ENCODE measurements around the gene RGPD6. TPM values are rescaled to one million over a fixed set of nuclear protein-coding genes. Genes with fewer than 3 reads are reported as not detected.
"Not testable (repeated sequence)": the region's sequence is repeated elsewhere in the genome, so short reads cannot be mapped to it uniquely, and the experiment has no call there.

The RGPD6 gene
- total RNA-seq (100 to 1,000 TPM in 1 of 5 donors, 10 to 100 TPM in 4; 36.2 to 181 (median 44.6) TPM), polyA plus RNA-seq (1 to 10 TPM; 2.3 to 5.8 (median 2.4) TPM)
- long read RNA-seq, donor 1, partial matches to known transcripts: 5 of 5 reads
- long read RNA-seq, donor 1, other reads (novel, unspliced or antisense): 0 of 5 reads
- long read RNA-seq, donor 2: 0 reads
- long read RNA-seq, donor 3, full-length matches to known transcripts: 1 of 1 reads
- long read RNA-seq, donor 3, partial matches to known transcripts: 0 of 1 reads
- long read RNA-seq, donor 3, other reads (novel, unspliced or antisense): 0 of 1 reads
- long read RNA-seq, donor 4: 0 reads
- long read RNA-seq, donor 5: 0 reads
- long read RNA-seq, donor 6: 0 reads
- long read RNA-seq, donor 7: 0 reads
- long read RNA-seq, donor 8: 0 reads
- long read RNA-seq, donor 9: 0 reads
- long read RNA-seq, donor 10: 0 reads

GRCh38 chr2:110576763-110577416 lies at the start of gene RGPD6:
RGPD6 (minus strand) TSS chr2:110577222; CDS start chr2:110577024, 198 bp downstream.
- H3K4me1 ChIP-seq; H3K9me3 ChIP-seq; H3K27ac ChIP-seq; H3K27me3 ChIP-seq; H3K4me3 ChIP-seq; intact Hi-C loops (cut with DNase I; ENCODE audit: low total_unique reads); DNase-seq; H3K36me3 ChIP-seq: not testable (repeated sequence)
- no CpG with 5 or more reads among the region's 70 CpGs for WGBS, 5 donors

- DNase-seq; H3K9me3 ChIP-seq; H3K4me1 ChIP-seq; intact Hi-C loops (cut with DNase I; ENCODE audit: low total_unique reads); H3K4me3 ChIP-seq; H3K27ac ChIP-seq; H3K36me3 ChIP-seq; H3K27me3 ChIP-seq: not testable (repeated sequence)
- 42 to 63% (median 50%) methylated on average over 1 of the region's 9 CpGs for WGBS, 5 donors
These were observed 42.4 kb upstream of the RGPD6 start for GRCh38 chr2:110619326-110619939.

DNA sequence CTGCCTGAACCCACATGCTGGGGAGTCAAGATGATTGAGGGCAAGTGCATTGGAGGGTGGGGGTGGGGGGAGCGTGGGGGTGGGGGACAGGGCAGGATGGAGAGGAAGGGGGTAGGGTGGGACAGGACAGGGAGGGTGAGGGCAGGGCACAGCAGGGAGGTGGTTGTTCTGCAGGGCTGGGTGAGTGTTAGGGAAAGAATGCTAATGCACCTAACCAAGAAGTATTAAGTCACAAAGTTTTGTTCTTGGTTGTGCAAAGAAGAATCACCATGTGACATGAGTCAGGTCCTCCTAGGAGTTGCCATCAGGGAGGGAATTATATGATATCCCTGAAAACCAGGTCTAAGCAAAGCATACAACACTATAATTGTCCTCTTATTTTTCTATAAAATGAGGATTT lies 36.9 kb upstream of the RGPD6 start:
- DNase-seq; H3K9me3 ChIP-seq; H3K27ac ChIP-seq; intact Hi-C loops (cut with DNase I; ENCODE audit: low total_unique reads); H3K4me3 ChIP-seq; H3K36me3 ChIP-seq; H3K4me1 ChIP-seq; H3K27me3 ChIP-seq: not testable (repeated sequence)
- WGBS, 5 donors: no CpG with 5 or more reads among the region's 1 CpG

DNA sequence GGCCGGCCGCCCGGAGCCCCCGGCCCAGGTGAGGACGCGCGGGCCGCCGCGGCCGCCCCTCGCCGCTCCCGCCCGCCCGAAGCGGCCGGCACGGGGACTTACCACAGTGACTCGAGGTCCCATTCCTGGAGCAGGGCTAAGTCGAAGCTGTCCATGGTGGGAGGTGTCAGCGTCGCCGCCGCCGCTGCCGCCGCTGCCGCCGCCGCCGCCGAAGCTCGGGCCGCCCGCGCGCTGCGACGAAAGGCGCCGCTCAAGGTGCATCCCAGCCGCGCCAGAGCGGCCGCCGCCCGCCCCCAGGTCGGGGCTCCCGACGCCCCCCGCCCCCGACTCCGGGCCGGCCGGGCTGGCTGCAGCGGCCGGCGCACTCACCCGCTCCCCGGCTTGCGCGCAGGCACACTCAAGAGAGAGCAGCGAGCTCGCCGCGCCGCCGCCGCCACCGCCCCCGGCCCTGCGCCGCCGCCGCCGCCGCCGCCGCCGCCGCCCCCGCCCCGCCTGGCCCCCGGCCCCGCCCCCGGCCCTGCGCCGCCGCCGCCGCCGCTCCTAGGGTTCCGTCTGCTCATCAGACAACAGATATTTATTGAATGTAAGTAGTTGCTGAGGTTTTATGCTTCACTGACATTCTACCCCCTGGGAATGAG lies 33.7 kb upstream of the RGPD6 start:
- H3K4me1 ChIP-seq; intact Hi-C loops (cut with DNase I; ENCODE audit: low total_unique reads); H3K27me3 ChIP-seq; H3K27ac ChIP-seq; H3K9me3 ChIP-seq; H3K36me3 ChIP-seq: not testable (repeated sequence)
- H3K4me3 ChIP-seq: peak overlapping the region in 3 of 4 donors; percentile 11 to 24 (median 21)
- DNase-seq: peak; percentile 14 to 25
- 0 to 1% (median 0%) methylated on average over 1 to 47 of the region's 94 CpGs; no CpG with 5 or more reads in 2 of the 5 donors for WGBS, 5 donors

GRCh38 chr2:110609843-110610612 lies 33.0 kb upstream of the RGPD6 start:
- 0 to 5% (median 1%) methylated on average over 5 to 23 of the region's 45 CpGs; no CpG with 5 or more reads in 1 of the 5 donors for WGBS, 5 donors
- H3K4me1 ChIP-seq; H3K27ac ChIP-seq; H3K36me3 ChIP-seq; DNase-seq; H3K27me3 ChIP-seq; intact Hi-C loops (cut with DNase I; ENCODE audit: low total_unique reads); H3K9me3 ChIP-seq: not testable (repeated sequence)
- peak overlapping the region in 3 of 4 donors; percentile 11 to 24 (median 21) for H3K4me3 ChIP-seq

- H3K36me3 ChIP-seq; DNase-seq; H3K27me3 ChIP-seq; H3K4me1 ChIP-seq; H3K9me3 ChIP-seq; intact Hi-C loops (cut with DNase I; ENCODE audit: low total_unique reads); H3K4me3 ChIP-seq; H3K27ac ChIP-seq: not testable (repeated sequence)
- no CpG with 5 or more reads among the region's 8 CpGs for WGBS, 5 donors
These were observed 31.9 kb upstream of the RGPD6 start for GRCh38 chr2:110608788-110609502.

DNA sequence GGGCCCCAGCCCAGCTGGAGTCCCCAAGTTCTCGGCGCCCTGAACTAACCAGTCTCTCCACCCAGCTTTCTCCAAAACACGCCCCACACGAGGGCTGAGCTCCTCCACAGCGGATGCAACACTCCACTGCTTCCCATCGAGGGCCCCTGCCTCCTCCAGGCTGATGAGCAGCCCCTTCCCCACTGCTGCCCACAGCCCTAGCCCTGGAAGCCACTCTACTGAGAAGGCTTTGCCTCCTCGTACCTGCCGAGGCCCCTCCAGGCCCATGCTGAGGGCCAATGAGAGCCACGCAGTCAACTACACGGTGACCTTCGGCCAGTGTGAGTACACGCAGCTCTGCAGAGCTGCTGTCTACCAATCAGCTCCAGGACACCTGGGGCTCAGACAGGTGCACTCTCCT lies 28.0 kb upstream of the RGPD6 start:
- intact Hi-C loops (cut with DNase I; ENCODE audit: low total_unique reads): not testable (repeated sequence)

DNA sequence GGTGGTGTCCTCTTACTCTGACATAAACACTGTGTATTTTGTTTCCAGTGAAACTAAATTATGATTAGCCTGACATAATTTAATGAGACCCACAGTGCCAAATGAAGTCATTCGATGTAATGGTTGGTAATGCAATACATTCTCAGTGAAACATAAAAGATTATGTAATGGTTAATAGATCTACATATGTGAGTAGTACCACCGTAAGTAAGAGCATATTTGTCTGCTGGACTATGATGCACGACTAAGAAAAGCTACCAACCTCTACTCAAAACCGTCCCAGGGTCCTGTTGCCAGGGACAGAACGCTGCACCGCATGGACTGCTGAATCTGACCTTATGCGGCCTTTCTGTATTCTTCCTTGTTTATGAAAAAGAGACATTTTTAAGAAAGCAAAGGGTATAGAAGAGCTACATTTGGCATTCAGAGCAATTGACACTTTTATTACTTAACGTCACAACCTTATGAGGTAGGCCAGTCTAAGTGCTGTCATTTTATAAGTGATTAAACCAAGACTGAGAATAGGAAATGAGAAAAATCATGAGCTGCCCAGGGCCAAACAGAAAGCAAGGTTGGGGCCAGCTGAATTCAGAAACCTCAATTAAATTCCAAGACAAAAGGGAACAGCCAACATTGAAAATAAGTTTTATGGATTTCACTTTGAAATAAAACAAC lies 27.0 kb upstream of the RGPD6 start:
- H3K27me3 ChIP-seq; H3K9me3 ChIP-seq; H3K4me1 ChIP-seq; H3K27ac ChIP-seq; intact Hi-C loops (cut with DNase I; ENCODE audit: low total_unique reads); H3K4me3 ChIP-seq; H3K36me3 ChIP-seq; DNase-seq: not testable (repeated sequence)
- WGBS, 5 donors: 100% methylated on average over 1 of the region's 8 CpGs; no CpG with 5 or more reads in 4 of the 5 donors

More for the DNA sequence above, 28.0 kb upstream of the RGPD6 start:
- H3K4me1 ChIP-seq, H3K4me3 ChIP-seq, H3K27me3 ChIP-seq, H3K9me3 ChIP-seq, DNase-seq, H3K27ac ChIP-seq, H3K36me3 ChIP-seq: not testable (repeated sequence)
- WGBS, 5 donors: 70 to 94% (median 73%) methylated on average over 3 to 10 of the region's 12 CpGs; no CpG with 5 or more reads in 1 of the 5 donors

DNA sequence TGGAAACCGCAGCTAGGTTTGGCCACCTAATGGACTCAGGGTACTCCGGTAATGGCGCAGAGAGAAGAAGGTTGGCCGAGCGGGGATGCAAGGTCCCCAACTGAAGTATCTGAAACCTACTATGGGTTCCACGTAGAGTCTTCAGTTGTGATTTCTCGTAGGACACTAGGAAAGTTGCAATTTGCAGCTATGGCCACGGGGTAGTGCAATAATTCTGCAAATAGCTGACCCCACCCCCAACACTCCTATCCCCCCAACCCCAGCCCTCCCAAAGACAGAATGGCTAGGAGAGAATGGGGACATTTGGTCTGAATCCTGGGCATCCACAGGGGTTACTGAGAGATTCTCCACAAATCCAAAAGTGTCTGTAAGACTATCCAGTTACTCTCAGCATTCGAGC lies 25.1 kb upstream of the RGPD6 start:
- H3K4me1 ChIP-seq; H3K27ac ChIP-seq; intact Hi-C loops (cut with DNase I; ENCODE audit: low total_unique reads); H3K9me3 ChIP-seq; H3K36me3 ChIP-seq; DNase-seq; H3K4me3 ChIP-seq; H3K27me3 ChIP-seq: not testable (repeated sequence)
- 88 to 91% (median 90%) methylated on average over 5 of the region's 9 CpGs; no CpG with 5 or more reads in 2 of the 5 donors for WGBS, 5 donors

GRCh38 chr2:110591973-110592372 lies 15.0 kb upstream of the RGPD6 start:
- H3K4me3 ChIP-seq; H3K36me3 ChIP-seq; intact Hi-C loops (cut with DNase I; ENCODE audit: low total_unique reads); H3K9me3 ChIP-seq; H3K27ac ChIP-seq; H3K27me3 ChIP-seq; H3K4me1 ChIP-seq; DNase-seq: not testable (repeated sequence)
- no CpG with 5 or more reads among the region's 2 CpGs for WGBS, 5 donors
